ENCODE results near the gene MACROD2. TPM values are rescaled to one million over a fixed set of nuclear protein-coding genes. Genes with fewer than 3 reads are reported as not detected.

Gene MACROD2
- total and polyA plus RNA-seq, 9 donors, result 2.0 to 4.9 (median 3.1) TPM

DNA sequence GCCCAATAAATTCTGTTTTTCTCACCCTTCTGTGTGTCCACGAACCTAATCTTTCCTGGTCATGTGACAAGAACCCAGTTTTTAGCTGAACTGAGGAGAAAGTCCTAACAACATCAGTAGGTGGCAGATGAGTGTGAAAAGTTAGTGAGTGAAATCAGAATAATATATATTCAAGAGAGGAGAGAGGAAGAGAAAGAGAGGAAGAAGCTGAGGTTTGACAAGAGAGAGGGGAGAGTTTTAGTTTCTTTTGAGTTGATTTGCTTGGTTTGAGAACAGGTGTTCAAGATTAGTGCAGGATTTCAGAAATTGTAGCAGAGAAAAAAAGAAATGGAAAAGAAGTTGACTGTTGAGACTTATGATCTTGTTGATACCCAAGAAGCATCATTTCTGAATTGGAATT, 1272.6 kb downstream of the MACROD2 start:
- Histone ChIP-seq H3K4me1 (ENCODE audit: control insufficient read depth, insufficient read depth, low read length) (no peaks in the 10 kb centered on the region), H3K9me3 (replicated peaks; ENCODE audit: control insufficient read depth, low read depth, low read length) (no peaks in the 10 kb centered on the region), H3K27ac (ENCODE audit: low read length) (no peak overlapping the region), H3K27me3 (ENCODE audit: control insufficient read depth, insufficient read depth, low read length) (no peaks in the 10 kb centered on the region), H3K36me3 (ENCODE audit: control insufficient read depth, insufficient read depth, low read length) (no peaks in the 10 kb centered on the region), H3K4me3 (ENCODE audit: low read length) (no peak overlapping the region)
- whole genome bisulfite sequencing (ENCODE audit: insufficient coverage), result no CpG with 5 or more reads among the region's 1 CpG
- DNase-seq, result no peak

DNA sequence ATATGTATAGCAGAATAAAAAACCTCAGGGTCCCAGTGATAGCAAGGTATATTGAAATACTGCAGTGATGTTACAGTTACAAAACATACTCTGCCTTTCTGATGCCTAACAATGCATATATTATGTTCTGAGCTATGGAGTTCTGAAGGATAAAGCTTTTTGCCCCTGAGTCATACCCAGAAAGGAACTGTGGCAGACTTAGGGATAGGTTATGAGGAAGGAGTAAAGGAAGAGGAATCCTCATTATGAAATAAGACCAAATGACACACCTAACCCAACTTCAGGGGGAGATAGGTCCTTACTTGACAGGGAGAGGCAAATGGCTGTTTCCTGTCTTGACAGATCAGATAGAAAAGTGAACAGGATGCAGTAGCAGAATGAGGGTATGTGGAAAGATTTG, 1282.7 kb downstream of the MACROD2 start:
- Histone ChIP-seq H3K27me3 (ENCODE audit: control insufficient read depth, insufficient read depth, low read length) (no peaks in the 10 kb centered on the region), H3K36me3 (ENCODE audit: control insufficient read depth, insufficient read depth, low read length) (no peaks in the 10 kb centered on the region), H3K9me3 (replicated peaks; ENCODE audit: control insufficient read depth, low read depth, low read length) (peaks cover 2% of the 10 kb centered on the region), H3K4me3 (ENCODE audit: low read length) (no peak overlapping the region), H3K4me1 (ENCODE audit: control insufficient read depth, insufficient read depth, low read length) (no peaks in the 10 kb centered on the region), H3K27ac (ENCODE audit: low read length) (no peak overlapping the region)
- DNase-seq, result no peak

DNA sequence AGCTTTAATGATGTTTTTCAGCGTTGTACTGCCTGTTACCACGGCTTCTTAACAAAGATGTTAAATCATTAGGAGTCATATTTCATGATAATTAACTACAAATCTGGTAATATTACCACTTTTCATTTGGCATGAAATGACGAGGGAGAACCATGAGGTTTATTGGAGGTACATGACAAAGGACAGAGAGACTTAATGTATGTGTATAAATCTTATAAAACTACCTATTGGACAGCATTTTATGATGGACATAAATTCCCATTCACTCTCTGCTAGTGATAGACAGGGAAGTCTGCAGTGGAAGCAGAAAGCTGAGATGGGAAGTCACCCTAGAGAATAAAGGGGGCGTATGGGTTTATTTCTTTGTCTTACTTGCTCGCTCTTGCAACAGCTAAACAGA, 1292.0 kb downstream of the MACROD2 start:
- Histone ChIP-seq H3K4me1 (ENCODE audit: control insufficient read depth, insufficient read depth, low read length) (no peaks in the 10 kb centered on the region), H3K9me3 (replicated peaks; ENCODE audit: control insufficient read depth, low read depth, low read length) (no peaks in the 10 kb centered on the region), H3K4me3 (ENCODE audit: low read length) (no peak overlapping the region), H3K27me3 (ENCODE audit: control insufficient read depth, insufficient read depth, low read length) (no peaks in the 10 kb centered on the region), H3K36me3 (ENCODE audit: control insufficient read depth, insufficient read depth, low read length) (no peaks in the 10 kb centered on the region), H3K27ac (ENCODE audit: low read length) (no peak overlapping the region)
- DNase-seq, result no peak
- WGBS (ENCODE audit: insufficient coverage), result no CpG with 5 or more reads among the region's 5 CpGs

DNA sequence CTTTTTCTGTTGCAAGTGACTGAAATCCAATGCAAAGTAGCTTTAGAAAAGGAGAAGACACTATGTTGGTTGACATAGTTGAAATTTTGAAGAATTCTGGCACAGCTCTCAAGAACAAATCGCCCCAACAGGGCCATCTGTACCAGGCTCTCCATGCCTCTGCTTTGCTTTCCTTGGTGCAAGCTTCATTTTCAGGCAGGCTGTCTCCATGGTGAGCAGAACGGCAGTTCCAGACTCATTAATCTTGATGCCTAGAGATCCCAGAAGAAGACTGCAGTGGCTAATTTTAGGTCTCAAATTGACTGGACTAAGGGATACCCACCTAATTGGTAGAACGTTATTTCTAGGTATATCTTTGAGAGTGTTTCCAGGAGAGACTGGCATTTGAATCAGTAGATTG, 1292.8 kb downstream of the MACROD2 start:
- H3K27me3 ChIP-seq (ENCODE audit: control insufficient read depth, insufficient read depth, low read length), result no peaks in the 10 kb centered on the region
- H3K36me3 ChIP-seq (ENCODE audit: control insufficient read depth, insufficient read depth, low read length), result no peaks in the 10 kb centered on the region
- no peaks in the 10 kb centered on the region for H3K4me1 ChIP-seq (ENCODE audit: control insufficient read depth, insufficient read depth, low read length)
- no peak for DNase-seq
- no peak overlapping the region for H3K4me3 ChIP-seq (ENCODE audit: low read length)
- WGBS (ENCODE audit: insufficient coverage), result 83% methylated on average over 3 of the region's 3 CpGs
- no peaks in the 10 kb centered on the region for H3K9me3 ChIP-seq (replicated peaks; ENCODE audit: control insufficient read depth, low read depth, low read length)
- H3K27ac ChIP-seq (ENCODE audit: low read length), result no peak overlapping the region

DNA sequence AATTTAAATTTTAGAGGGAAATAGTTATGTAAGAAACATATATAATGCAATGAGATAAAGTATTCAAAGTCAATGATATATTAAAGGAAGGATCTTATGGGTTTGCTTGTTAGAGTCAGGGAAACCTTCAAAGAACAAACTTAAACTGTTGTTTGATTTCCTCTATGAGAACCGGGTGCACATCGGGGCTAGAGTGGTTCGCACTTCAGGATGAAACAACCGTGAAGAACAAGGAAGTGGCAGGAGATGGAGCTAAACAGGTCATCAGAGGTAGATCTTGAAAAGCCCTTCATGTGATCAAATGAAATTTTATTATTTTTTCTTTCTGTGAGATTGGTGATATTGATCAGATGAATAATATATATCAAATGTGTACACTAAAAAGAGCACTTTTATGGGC, 1294.0 kb downstream of the MACROD2 start:
- WGBS (ENCODE audit: insufficient coverage), result 76% methylated on average over 4 of the region's 4 CpGs
- DNase-seq, result no peak

DNA sequence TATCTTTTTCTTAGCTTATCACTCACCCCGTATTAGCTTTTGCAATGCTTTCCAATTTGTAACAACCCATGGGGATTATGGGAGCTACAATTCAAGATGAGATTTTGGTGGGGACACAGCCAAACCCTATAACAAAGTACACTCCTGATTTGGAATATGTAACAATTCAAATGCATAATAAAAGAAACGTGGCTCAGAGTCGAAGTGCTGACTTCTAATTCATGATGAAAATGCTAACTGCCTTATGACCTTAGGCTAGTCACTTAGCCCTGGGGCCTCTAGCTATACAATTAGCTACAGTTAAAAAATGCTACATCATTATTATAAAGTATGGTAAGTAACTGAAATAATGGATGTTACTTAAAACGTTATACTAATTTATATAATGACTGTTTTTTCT, 1297.1 kb downstream of the MACROD2 start:
- Histone ChIP-seq H3K4me3 (ENCODE audit: low read length) (no peak overlapping the region), H3K9me3 (replicated peaks; ENCODE audit: control insufficient read depth, low read depth, low read length) (no peaks in the 10 kb centered on the region), H3K4me1 (ENCODE audit: control insufficient read depth, insufficient read depth, low read length) (no peaks in the 10 kb centered on the region), H3K27ac (ENCODE audit: low read length) (no peak overlapping the region), H3K27me3 (ENCODE audit: control insufficient read depth, insufficient read depth, low read length) (no peaks in the 10 kb centered on the region), H3K36me3 (ENCODE audit: control insufficient read depth, insufficient read depth, low read length) (no peaks in the 10 kb centered on the region)
- no peak for DNase-seq
- no CpG with 5 or more reads among the region's 4 CpGs for WGBS (ENCODE audit: insufficient coverage)

More for the DNA sequence above, 1294.0 kb downstream of the MACROD2 start:
- H3K27me3 ChIP-seq (ENCODE audit: control insufficient read depth, insufficient read depth, low read length), result no peaks in the 10 kb centered on the region
- no peak overlapping the region for H3K27ac ChIP-seq (ENCODE audit: low read length)
- no peaks in the 10 kb centered on the region for H3K9me3 ChIP-seq (replicated peaks; ENCODE audit: control insufficient read depth, low read depth, low read length)
- no peaks in the 10 kb centered on the region for H3K36me3 ChIP-seq (ENCODE audit: control insufficient read depth, insufficient read depth, low read length)
- H3K4me3 ChIP-seq (ENCODE audit: low read length), result no peak overlapping the region
- no peaks in the 10 kb centered on the region for H3K4me1 ChIP-seq (ENCODE audit: control insufficient read depth, insufficient read depth, low read length)

DNA sequence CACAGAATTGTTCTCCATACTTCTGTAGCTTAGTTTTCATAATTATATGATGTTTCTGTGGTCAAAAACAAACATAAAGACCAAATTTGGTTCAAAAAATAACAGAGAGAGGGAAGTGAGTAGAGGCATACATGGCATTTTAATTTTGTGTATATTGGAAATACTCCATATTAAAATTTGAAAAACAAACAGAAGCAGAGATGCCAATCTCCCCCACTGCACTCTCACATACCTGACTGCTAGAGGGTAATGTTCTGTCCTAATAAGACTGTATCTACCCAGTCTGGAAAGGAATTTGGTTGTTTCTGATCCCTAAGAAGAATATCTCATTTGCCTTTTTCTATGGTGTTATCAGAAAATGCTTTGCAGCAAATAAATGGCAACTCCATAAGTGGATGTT, 1301.1 kb downstream of the MACROD2 start:
- Histone ChIP-seq H3K4me1 (ENCODE audit: control insufficient read depth, insufficient read depth, low read length) (no peaks in the 10 kb centered on the region), H3K27ac (ENCODE audit: low read length) (no peak overlapping the region), H3K27me3 (ENCODE audit: control insufficient read depth, insufficient read depth, low read length) (no peaks in the 10 kb centered on the region), H3K4me3 (ENCODE audit: low read length) (no peak overlapping the region), H3K9me3 (replicated peaks; ENCODE audit: control insufficient read depth, low read depth, low read length) (no peaks in the 10 kb centered on the region), H3K36me3 (ENCODE audit: control insufficient read depth, insufficient read depth, low read length) (no peaks in the 10 kb centered on the region)
- DNase-seq, result no peak

DNA sequence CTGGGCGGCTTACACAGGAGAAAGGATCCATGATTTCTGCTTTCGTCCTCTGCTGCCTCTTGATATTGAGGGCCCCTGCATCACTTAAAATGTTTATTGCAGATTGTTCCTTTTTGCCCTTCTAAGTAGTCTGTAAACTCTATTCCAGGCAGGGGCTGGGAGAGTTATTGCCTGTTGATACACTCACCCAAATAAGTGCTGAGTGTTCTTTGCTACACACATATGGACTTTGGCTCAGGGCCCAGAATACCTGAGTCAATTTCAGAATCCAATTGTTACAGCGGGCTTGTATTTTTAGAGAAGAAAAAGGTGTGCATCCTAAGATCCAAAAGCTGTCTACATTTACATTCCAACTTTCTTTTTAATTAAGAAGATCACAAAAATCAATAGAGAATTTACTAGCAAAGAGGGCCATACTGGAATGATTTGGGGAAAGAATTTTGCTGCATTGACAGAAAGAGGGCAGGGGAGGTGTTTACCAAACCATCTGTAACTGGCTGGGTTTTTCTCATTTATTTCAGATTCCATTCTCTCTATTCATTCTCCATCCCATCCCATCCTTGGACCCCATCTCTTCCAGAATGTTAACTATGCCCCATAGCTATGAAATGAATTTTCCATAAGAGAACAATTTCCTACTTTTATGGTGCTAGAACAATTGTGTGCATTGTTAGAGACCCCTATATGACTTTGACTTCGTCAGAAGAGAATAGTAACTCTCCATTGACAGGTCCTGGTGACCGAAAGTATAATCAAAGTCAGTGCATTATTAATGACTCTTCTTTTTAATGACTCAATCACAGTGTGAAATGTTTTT, 1302.0 kb downstream of the MACROD2 start:
- WGBS (ENCODE audit: insufficient coverage), result 100% methylated on average over 1 of the region's 5 CpGs
- DNase-seq, result peak; percentile 30
- no peaks in the 10 kb centered on the region for H3K9me3 ChIP-seq (replicated peaks; ENCODE audit: control insufficient read depth, low read depth, low read length)
- no peaks in the 10 kb centered on the region for H3K27me3 ChIP-seq (ENCODE audit: control insufficient read depth, insufficient read depth, low read length)
- H3K4me3 ChIP-seq (ENCODE audit: low read length), result no peak overlapping the region
- no peaks in the 10 kb centered on the region for H3K4me1 ChIP-seq (ENCODE audit: control insufficient read depth, insufficient read depth, low read length)
- no peaks in the 10 kb centered on the region for H3K36me3 ChIP-seq (ENCODE audit: control insufficient read depth, insufficient read depth, low read length)
- no peak overlapping the region for H3K27ac ChIP-seq (ENCODE audit: low read length)

DNA sequence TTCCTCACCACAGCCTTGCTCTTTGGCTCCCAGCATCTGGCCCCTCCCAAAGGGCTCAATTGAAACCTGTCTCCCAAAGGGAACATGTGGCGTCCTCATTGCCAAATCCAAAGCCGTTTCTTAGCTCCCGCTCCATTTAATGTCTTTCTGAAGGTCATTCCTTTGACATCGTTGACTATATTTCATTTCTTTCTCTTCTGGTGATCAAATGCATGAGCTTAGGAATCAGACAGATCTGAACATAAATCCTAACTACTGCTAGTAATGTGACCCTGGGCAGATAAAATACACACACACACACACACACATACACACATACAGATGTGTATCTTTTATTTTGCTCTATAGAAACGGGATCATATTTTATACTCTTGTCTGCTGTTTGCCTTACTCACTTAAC, 1306.8 kb downstream of the MACROD2 start:
- WGBS (ENCODE audit: insufficient coverage), result 29% methylated on average over 4 of the region's 5 CpGs
- H3K27me3 ChIP-seq (ENCODE audit: control insufficient read depth, insufficient read depth, low read length), result no peaks in the 10 kb centered on the region
- H3K4me1 ChIP-seq (ENCODE audit: control insufficient read depth, insufficient read depth, low read length), result no peaks in the 10 kb centered on the region
- no peaks in the 10 kb centered on the region for H3K36me3 ChIP-seq (ENCODE audit: control insufficient read depth, insufficient read depth, low read length)
- no peak overlapping the region for H3K27ac ChIP-seq (ENCODE audit: low read length)
- DNase-seq, result peak; percentile 34
- no peak overlapping the region for H3K4me3 ChIP-seq (ENCODE audit: low read length)
- H3K9me3 ChIP-seq (replicated peaks; ENCODE audit: control insufficient read depth, low read depth, low read length), result no peaks in the 10 kb centered on the region

DNA sequence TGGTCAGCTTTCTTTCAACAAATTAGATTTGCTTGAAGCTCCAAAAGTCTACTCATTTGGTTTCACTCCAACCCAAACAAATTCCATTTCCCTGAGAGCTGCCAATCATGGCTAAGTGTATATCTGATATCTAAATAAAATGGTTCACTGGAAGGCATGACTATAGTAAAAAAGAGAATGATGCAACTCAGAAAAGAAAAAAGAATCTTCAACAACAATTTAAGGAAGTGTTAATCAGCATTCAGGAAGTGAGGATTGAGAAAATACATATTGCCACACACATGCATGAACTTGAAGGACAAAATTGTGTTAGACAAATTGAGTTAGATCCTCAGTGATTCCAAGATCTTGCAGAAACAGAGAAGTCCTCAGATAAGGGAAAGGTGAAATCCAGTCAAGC, 1315.0 kb downstream of the MACROD2 start:
- H3K27me3 ChIP-seq (ENCODE audit: control insufficient read depth, insufficient read depth, low read length), result no peaks in the 10 kb centered on the region
- H3K4me3 ChIP-seq (ENCODE audit: low read length), result no peak overlapping the region
- H3K27ac ChIP-seq (ENCODE audit: low read length), result no peak overlapping the region
- no peak for DNase-seq
- H3K9me3 ChIP-seq (replicated peaks; ENCODE audit: control insufficient read depth, low read depth, low read length), result no peaks in the 10 kb centered on the region
- no peaks in the 10 kb centered on the region for H3K4me1 ChIP-seq (ENCODE audit: control insufficient read depth, insufficient read depth, low read length)
- no peaks in the 10 kb centered on the region for H3K36me3 ChIP-seq (ENCODE audit: control insufficient read depth, insufficient read depth, low read length)

DNA sequence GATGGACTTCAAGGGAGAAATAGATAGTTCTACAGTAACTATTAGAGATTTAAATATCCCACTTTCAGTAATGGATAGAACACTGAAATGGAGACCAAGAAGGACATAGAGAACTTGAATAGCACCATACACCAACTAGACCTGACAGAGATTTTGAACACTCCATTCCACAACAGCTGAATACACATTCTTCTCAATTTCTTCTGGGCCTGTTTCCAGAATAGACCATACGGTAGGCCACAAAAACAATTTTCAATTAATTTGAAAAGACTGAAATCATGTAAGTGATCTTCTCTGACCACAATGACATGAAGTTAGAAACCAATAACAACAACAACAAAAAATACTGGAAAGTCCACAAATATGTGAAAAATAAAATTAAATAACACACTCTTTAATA, 1321.2 kb downstream of the MACROD2 start:
- no peaks in the 10 kb centered on the region for H3K9me3 ChIP-seq (replicated peaks; ENCODE audit: control insufficient read depth, low read depth, low read length)
- H3K36me3 ChIP-seq (ENCODE audit: control insufficient read depth, insufficient read depth, low read length), result no peaks in the 10 kb centered on the region
- H3K4me1 ChIP-seq (ENCODE audit: control insufficient read depth, insufficient read depth, low read length), result no peaks in the 10 kb centered on the region
- no peaks in the 10 kb centered on the region for H3K27me3 ChIP-seq (ENCODE audit: control insufficient read depth, insufficient read depth, low read length)
- no peak overlapping the region for H3K27ac ChIP-seq (ENCODE audit: low read length)
- no peak overlapping the region for H3K4me3 ChIP-seq (ENCODE audit: low read length)
- DNase-seq, result no peak
- WGBS (ENCODE audit: insufficient coverage), result no CpG with 5 or more reads among the region's 1 CpG
